Skeletal muscle tissue (tissue), 4 donors: ENCODE data around the gene GID8. TPM values are rescaled to one million over a fixed set of nuclear protein-coding genes. Genes with fewer than 3 reads are reported as not detected.
"Not testable (repeated sequence)": the region's sequence is repeated elsewhere in the genome, so short reads cannot be mapped to it uniquely, and the experiment has no call there.

Experiments
- H3K27ac ChIP-seq: one replicate; pipeline ENCODE4 v1.7.0; 2013; ENCODE audit warnings: mild to moderate bottlenecking, low read depth, low read length, inconsistent platforms
- H3K27me3 ChIP-seq, 3 donors: one replicate each; pipeline ENCODE4 v1.7.0; 2013; ENCODE audit warnings: low read length in 3 of 3; ENCODE audit not compliant: control insufficient read depth in 3 of 3, insufficient read depth in 3 of 3
- H3K36me3 ChIP-seq, 3 donors: one replicate each; pipeline ENCODE4 v1.7.0; 2013; ENCODE audit warnings: low read length in 3 of 3; ENCODE audit not compliant: control insufficient read depth in 3 of 3, insufficient read depth in 3 of 3
- H3K4me1 ChIP-seq, 3 donors: one replicate each; pipeline ENCODE4 v1.7.0; 2013; ENCODE audit warnings: low read length in 3 of 3, mild to moderate bottlenecking in 3 of 3; ENCODE audit not compliant: control insufficient read depth in 3 of 3, insufficient read depth in 3 of 3
- H3K4me3 ChIP-seq, 3 donors: one replicate each; pipeline ENCODE4 v1.7.0; 2013; ENCODE audit warnings: low read length in 3 of 3
- H3K9ac ChIP-seq, 3 donors: one replicate each; pipeline ENCODE4 v1.7.0; 2013; ENCODE audit warnings: low read length in 3 of 3, mild to moderate bottlenecking in 3 of 3, moderate library complexity in 2 of 3, low read depth in 1 of 3
- H3K9me3 ChIP-seq, 3 donors: one replicate each; pipeline ENCODE4 v1.7.0; 2013; ENCODE audit warnings: low read length in 3 of 3; ENCODE audit not compliant: control insufficient read depth in 3 of 3
- total RNA-seq: library from RNA; depleted of rRNA; stranded (reverse); fragments of >200 nt; gene quantifications from one replicate; pipeline ENCODE4 v1.2.3, GENCODE V29; 2014
- donor health status: Osteomylitis.

The GID8 gene
- total RNA-seq, 1 donor from 2014 or later, result 28.7 TPM

- H3K9ac ChIP-seq, H3K4me1 ChIP-seq, H3K27ac ChIP-seq, H3K36me3 ChIP-seq, H3K9me3 ChIP-seq, H3K27me3 ChIP-seq, H3K4me3 ChIP-seq: not testable (repeated sequence)
Measured at GRCh38 chr20:62960446-62961309, 22.7 kb downstream of the GID8 start.

- no peak overlapping the region for H3K4me3 ChIP-seq
- H3K36me3 ChIP-seq, result no peaks in the 10 kb centered on the region
- peaks cover 0 to 4% (median 0%) of the 10 kb centered on the region in 3 donors for H3K27me3 ChIP-seq
- H3K4me1 ChIP-seq, result peaks cover 0 to under 1% (median 0%) of the 10 kb centered on the region in 3 donors
- no peak overlapping the region for H3K27ac ChIP-seq
- H3K9ac ChIP-seq, result no peak overlapping the region
- no peaks in the 10 kb centered on the region for H3K9me3 ChIP-seq
Measured at GRCh38 chr20:62961310-62961783, 23.4 kb downstream of the GID8 start.

DNA sequence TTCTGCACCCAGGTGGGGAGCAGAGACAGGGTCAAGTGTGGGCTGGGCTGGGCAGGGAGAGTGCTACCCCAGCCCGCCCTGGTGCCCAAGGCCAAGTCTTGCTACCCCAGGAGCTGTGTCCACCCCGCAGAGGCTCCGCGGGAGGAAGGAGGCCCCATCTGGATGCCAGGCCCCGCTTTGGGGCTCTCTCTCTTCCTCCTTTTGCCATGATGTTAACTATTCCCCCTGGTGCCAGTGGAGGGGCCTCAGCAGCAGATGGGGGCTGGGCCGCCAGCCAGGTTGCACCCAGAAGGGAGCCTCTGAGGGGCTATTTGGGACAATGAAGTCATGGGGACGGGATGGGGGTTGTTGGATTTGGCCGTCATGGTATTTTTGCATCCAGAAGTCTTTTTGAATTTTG, 23.9 kb downstream of the GID8 start:
- Histone ChIP-seq H3K9me3 (no peaks in the 10 kb centered on the region), H3K36me3 (no peaks in the 10 kb centered on the region), H3K9ac (no peak overlapping the region), H3K27me3 (peaks cover 0 to 4% (median 0%) of the 10 kb centered on the region in 3 donors), H3K4me3 (no peak overlapping the region), H3K4me1 (no peaks in the 10 kb centered on the region), H3K27ac (no peak overlapping the region)

DNA sequence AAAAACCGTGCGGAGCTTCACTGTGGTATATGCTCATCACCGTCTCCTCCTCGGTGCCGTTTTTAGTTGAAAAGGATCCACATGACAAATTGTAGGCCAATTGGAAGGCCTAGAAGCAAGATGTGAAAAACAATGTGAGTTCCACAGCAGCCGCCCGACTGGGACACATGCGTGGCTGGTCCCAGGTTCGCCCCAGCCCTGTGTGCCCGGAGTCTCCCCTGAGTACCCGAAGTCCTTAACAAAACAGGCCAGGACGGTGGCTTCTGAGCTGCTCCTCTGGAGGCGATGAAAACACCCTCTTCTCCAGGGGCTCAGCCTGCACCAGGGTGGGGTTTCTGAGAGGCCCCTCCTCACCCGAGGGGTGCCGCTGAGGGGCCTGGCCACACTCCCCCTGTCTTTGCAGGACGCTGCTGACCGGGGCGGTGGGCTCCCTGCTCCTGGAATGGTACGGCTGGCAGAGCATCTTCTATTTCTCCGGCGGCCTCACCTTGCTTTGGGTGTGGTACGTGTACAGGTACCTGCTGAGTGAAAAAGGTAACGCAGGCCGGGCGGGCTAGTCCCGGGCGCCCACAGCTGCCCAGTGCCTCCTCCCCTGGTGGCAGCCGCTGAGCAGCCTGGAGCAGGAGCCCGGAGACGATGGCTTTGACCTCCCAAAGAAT, 24.4 kb downstream of the GID8 start:
- Histone ChIP-seq H3K4me1 (no peaks in the 10 kb centered on the region), H3K4me3 (no peak overlapping the region), H3K36me3 (no peaks in the 10 kb centered on the region), H3K27me3 (peaks cover 0 to 4% (median 0%) of the 10 kb centered on the region in 3 donors), H3K9ac (no peak overlapping the region), H3K27ac (no peak overlapping the region), H3K9me3 (no peaks in the 10 kb centered on the region)

- Histone ChIP-seq H3K36me3 (no peaks in the 10 kb centered on the region), H3K9ac (no peak overlapping the region), H3K27me3 (peaks cover 0 to 6% (median 4%) of the 10 kb centered on the region in 3 donors), H3K4me3 (no peak overlapping the region), H3K27ac (no peak overlapping the region), H3K9me3 (no peaks in the 10 kb centered on the region), H3K4me1 (no peaks in the 10 kb centered on the region)
Measured at GRCh38 chr20:62962891-62963613, 25.1 kb downstream of the GID8 start.

GRCh38 chr20:62963614-62964397, 25.9 kb downstream of the GID8 start:
- no peak overlapping the region for H3K27ac ChIP-seq
- H3K27me3 ChIP-seq, result peaks cover 3 to 11% (median 8%) of the 10 kb centered on the region in 3 donors
- H3K4me3 ChIP-seq, result no peak overlapping the region
- H3K36me3 ChIP-seq, result no peaks in the 10 kb centered on the region
- H3K9me3 ChIP-seq, result no peaks in the 10 kb centered on the region
- no peak overlapping the region for H3K9ac ChIP-seq
- H3K4me1 ChIP-seq, result no peaks in the 10 kb centered on the region

DNA sequence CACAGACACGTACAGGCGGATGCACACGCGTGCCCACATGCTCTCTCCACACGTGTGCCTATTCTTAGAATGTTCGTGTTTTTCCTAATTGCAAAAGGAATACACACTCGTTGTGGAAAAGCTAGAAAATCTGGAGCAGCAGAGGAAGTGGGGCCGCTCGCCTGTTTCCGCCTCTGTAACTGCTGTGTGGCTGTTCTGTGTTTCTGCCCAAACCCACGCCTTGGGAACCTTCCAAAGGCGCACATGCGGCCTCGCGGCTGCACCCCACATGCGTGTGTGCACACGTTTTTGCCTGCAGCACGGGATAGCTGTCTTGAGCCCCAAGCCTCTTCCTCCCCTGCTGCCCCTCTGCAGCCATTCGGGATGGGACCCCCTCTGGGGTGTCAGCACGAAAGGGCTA, 26.8 kb downstream of the GID8 start:
- Histone ChIP-seq H3K9me3 (no peaks in the 10 kb centered on the region), H3K27me3 (peaks cover 9 to 17% (median 12%) of the 10 kb centered on the region in 3 donors), H3K9ac (no peak overlapping the region), H3K4me3 (no peak overlapping the region), H3K36me3 (no peaks in the 10 kb centered on the region), H3K27ac (no peak overlapping the region), H3K4me1 (no peaks in the 10 kb centered on the region)

DNA sequence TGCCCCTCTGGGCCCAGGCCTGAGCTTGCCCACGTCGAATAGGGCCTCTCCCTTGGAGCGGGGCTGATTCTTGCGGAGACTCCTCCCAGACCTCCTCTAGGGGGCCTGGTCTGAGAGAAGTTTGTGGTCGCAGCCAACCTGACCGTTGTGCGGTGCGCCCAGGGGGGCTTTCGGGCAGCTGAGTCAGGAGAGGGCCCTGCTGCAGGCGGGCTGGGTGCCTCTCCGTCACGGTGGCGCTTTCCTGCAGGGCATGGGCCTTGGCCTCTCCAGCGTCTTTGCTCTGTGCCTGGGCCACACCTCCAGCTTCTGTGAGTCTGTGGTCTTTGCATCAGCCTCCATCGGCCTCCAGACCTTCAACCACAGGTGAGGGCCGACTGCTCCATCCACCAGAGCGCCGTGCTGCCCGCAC, 27.4 kb downstream of the GID8 start:
- Histone ChIP-seq H3K27me3 (peaks cover 10 to 22% (median 18%) of the 10 kb centered on the region in 3 donors), H3K9ac (no peak overlapping the region), H3K4me3 (no peak overlapping the region), H3K9me3 (no peaks in the 10 kb centered on the region), H3K27ac (no peak overlapping the region), H3K36me3 (no peaks in the 10 kb centered on the region), H3K4me1 (no peaks in the 10 kb centered on the region)
